ENCODE measurements around the gene RASGRP2. TPM values are rescaled to one million over a fixed set of nuclear protein-coding genes. Genes with fewer than 3 reads are reported as not detected.
"Not testable (repeated sequence)": the region's sequence is repeated elsewhere in the genome, so short reads cannot be mapped to it uniquely, and the experiment has no call there.

Gene RASGRP2
- total RNA-seq, 1 experiment from 2014 or later = not detected

DNA sequence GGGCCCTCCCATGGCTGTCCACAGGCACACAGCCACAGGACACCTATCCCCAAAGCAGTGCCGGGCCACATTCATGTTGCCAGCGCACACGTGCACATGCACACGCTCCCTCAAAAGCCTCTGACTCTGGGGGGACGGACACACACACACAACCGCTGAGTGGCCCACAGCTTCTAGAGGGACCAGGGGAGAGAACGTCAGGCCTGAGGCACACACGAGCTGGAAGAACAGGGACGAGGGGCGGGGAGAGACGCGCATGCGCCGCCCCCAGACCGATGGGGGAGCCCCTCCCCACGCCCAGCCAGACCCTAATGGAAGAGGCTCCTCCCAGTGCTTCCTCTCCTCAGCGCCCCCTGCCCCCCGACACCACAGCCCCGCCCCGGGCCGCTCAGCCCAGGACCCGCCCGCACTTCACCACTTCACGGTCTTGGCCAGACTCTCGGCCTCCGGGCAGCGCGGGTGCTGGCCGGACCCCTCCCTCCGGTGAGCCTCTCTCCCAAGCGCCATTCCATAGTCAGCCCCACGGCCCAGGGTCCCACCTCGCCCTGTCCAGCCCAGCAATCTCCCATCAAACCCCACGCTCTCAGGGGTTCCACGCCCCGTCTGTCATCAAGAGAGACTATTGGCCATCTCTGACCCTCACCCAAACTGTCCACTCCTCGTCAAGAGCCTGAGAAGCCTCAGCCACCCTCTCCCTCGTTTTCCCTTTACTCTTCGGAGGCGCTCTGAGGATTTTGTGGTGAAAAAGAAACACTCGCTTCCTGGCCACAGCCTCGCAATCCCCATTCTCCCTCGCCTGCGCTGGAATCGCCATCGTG is 32.6 kb downstream of the RASGRP2 start:
- no peaks in the 10 kb centered on the region for H3K4me1 Mint-ChIP-seq (ENCODE audit: insufficient read depth, unreplicated experiment)
- POLR2A ChIA-PET = interaction anchor here (0.6 to 0.9 kb wide), 2 partner anchors 67 to 235 kb away, joined by 3 read pairs; partner anchors contain the start of gene SF1
- CTCF ChIA-PET = no interaction called here
- intact Hi-C loops (cut with micrococcal nuclease) = no loop called here
- no peak overlapping the region for H3K27ac Mint-ChIP-seq (ENCODE audit: low read depth, unreplicated experiment)
- TF ChIP-seq, protein P1, sequence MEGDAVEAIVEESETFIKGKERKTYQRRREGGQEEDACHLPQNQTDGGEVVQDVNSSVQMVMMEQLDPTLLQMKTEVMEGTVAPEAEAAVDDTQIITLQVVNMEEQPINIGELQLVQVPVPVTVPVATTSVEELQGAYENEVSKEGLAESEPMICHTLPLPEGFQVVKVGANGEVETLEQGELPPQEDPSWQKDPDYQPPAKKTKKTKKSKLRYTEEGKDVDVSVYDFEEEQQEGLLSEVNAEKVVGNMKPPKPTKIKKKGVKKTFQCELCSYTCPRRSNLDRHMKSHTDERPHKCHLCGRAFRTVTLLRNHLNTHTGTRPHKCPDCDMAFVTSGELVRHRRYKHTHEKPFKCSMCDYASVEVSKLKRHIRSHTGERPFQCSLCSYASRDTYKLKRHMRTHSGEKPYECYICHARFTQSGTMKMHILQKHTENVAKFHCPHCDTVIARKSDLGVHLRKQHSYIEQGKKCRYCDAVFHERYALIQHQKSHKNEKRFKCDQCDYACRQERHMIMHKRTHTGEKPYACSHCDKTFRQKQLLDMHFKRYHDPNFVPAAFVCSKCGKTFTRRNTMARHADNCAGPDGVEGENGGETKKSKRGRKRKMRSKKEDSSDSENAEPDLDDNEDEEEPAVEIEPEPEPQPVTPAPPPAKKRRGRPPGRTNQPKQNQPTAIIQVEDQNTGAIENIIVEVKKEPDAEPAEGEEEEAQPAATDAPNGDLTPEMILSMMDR (IDR thresholded peaks at IDR 0.05; ENCODE audit: unreplicated experiment) = no peak
- BruUV-seq (replicated peaks) = no TSS peak
- H3K9me3 Mint-ChIP-seq (ENCODE audit: unreplicated experiment) = no peaks in the 10 kb centered on the region
- DNase-seq (ENCODE audit: unreplicated experiment) = no peak
- H3K27me3 Mint-ChIP-seq (ENCODE audit: insufficient read depth, unreplicated experiment) = peaks cover 48% of the 10 kb centered on the region
- H3K36me3 Mint-ChIP-seq (ENCODE audit: insufficient read depth, unreplicated experiment) = no peaks in the 10 kb centered on the region
- H3K4me3 Mint-ChIP-seq (ENCODE audit: unreplicated experiment) = no peak overlapping the region

DNA sequence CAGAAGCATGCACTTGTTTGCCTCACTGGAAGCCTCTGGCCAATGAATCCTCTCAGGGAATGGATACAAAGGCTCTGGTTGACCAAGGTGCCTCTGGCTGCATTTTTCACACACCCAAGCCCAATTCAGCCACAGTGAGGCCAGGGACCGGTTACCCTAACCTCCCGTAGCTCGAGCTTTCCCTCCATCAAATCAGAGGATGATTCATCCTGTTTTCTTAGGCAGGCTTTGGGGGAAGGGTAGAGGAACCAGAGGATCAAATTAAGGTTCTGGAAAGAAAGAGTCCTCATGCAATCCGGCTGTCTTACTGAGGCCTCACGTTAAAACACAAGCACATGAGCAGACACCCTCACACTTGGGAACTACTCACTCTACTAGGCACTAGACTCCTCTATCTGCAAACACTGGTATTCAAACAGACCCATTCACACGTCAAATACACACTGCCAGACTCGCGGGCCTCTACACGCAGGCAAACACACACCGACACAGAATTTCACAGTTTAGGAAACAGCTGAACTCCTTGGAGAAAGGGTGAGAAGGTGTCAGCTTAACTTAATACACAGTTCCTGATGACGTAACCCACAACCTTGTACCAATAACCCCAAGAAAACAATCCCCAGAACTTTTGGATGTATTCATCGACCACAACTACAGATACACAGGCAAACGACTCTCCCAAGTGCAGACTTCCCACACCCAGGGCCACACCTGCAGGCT is 33.4 kb downstream of the RASGRP2 start:
- H3K36me3 Mint-ChIP-seq (ENCODE audit: insufficient read depth, unreplicated experiment) = no peaks in the 10 kb centered on the region
- DNase-seq (ENCODE audit: unreplicated experiment) = peak; percentile 33
- TF ChIP-seq, protein P1 (IDR thresholded peaks at IDR 0.05; ENCODE audit: unreplicated experiment) = no peak
- ChIA-PET CTCF (interaction anchor here (0.6 to 1.0 kb wide), 3 partner anchors 16 to 71 kb away, joined by 3 to 6 read pairs (median 3); no protein-coding TSS in a partner anchor), POLR2A (interaction anchor here (0.6 to 0.9 kb wide), 2 partner anchors 68 to 234 kb away, joined by 3 read pairs; partner anchors contain the start of gene SF1)
- intact Hi-C loops (cut with micrococcal nuclease) = no loop called here
- no TSS peak for BruUV-seq (replicated peaks)
- peaks cover 48% of the 10 kb centered on the region for H3K27me3 Mint-ChIP-seq (ENCODE audit: insufficient read depth, unreplicated experiment)
- H3K27ac Mint-ChIP-seq (ENCODE audit: low read depth, unreplicated experiment) = no peak overlapping the region
- H3K9me3 Mint-ChIP-seq (ENCODE audit: unreplicated experiment) = no peaks in the 10 kb centered on the region
- H3K4me1 Mint-ChIP-seq (ENCODE audit: insufficient read depth, unreplicated experiment) = no peaks in the 10 kb centered on the region
- no peak overlapping the region for H3K4me3 Mint-ChIP-seq (ENCODE audit: unreplicated experiment)

DNA sequence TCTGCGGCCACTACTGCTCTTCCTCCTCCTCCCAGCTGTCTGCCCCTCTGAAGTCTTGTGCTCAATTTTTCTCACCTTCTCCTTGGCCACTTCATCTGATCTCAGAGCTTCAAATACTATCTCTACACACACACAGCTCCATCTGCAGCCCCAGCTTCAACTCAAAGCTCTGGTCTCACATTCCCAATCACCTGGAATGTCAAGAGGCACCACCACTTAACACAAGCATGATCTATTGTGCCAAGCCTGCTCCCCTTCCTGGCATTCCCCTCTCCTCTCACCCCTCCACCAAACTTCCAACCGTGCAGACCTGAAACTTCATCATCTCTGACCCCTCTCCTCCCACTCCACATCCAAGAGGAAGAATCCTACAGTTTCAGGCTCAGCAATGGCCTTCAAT is 38.4 kb downstream of the RASGRP2 start:
- Mint-ChIP-seq H3K27ac (ENCODE audit: low read depth, unreplicated experiment) (no peak overlapping the region), H3K4me1 (ENCODE audit: insufficient read depth, unreplicated experiment) (no peaks in the 10 kb centered on the region), H3K9me3 (ENCODE audit: unreplicated experiment) (no peaks in the 10 kb centered on the region), H3K27me3 (ENCODE audit: insufficient read depth, unreplicated experiment) (peaks cover 60% of the 10 kb centered on the region), H3K4me3 (ENCODE audit: unreplicated experiment) (no peak overlapping the region), H3K36me3 (ENCODE audit: insufficient read depth, unreplicated experiment) (no peaks in the 10 kb centered on the region)
- TF ChIP-seq, protein P1 (IDR thresholded peaks at IDR 0.05; ENCODE audit: unreplicated experiment) = no peak
- POLR2A ChIA-PET = no interaction called here
- BruUV-seq (replicated peaks) = no TSS peak
- DNase-seq (ENCODE audit: unreplicated experiment) = no peak
- intact Hi-C loops (cut with micrococcal nuclease) = no loop called here
- CTCF ChIA-PET = interaction anchor here (0.5 to 2.3 kb wide), 9 partner anchors 15 to 256 kb away, joined by 4 to 44 read pairs (median 5); no protein-coding TSS in a partner anchor

DNA sequence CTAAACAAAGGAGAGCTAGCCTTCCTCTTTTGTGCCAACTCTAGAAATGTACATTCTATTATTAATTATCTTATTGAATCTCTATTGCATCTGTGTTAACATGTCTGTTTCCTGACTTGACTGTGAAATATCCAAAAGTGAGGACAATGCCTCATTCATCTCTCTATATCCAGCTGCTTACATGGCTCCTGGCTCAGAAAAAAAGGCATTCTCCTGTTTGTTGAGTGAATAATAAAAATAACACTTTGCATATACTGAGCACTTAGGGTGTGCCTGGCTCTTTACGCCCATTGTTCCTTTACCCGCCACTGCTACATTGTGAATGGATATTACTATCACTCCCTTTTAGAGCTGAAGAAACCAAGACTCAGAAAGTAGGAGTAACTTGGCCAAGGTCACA is 40.9 kb downstream of the RASGRP2 start:
- intact Hi-C loops (cut with micrococcal nuclease) = no loop called here
- Mint-ChIP-seq H3K4me3 (ENCODE audit: unreplicated experiment) (no peak overlapping the region), H3K27ac (ENCODE audit: low read depth, unreplicated experiment) (no peak overlapping the region), H3K36me3 (ENCODE audit: insufficient read depth, unreplicated experiment) (no peaks in the 10 kb centered on the region), H3K27me3 (ENCODE audit: insufficient read depth, unreplicated experiment) (peaks cover 73% of the 10 kb centered on the region), H3K9me3 (ENCODE audit: unreplicated experiment) (no peaks in the 10 kb centered on the region), H3K4me1 (ENCODE audit: insufficient read depth, unreplicated experiment) (no peaks in the 10 kb centered on the region)
- CTCF ChIA-PET = interaction anchor here (0.6 to 1.3 kb wide), 3 partner anchors 14 to 214 kb away, joined by 3 to 5 read pairs (median 4); no protein-coding TSS in a partner anchor
- TF ChIP-seq, protein P1 (IDR thresholded peaks at IDR 0.05; ENCODE audit: unreplicated experiment) = no peak
- POLR2A ChIA-PET = interaction anchor here (0.6 kb wide), 1 partner anchor 12 kb away, joined by 4 read pairs; no protein-coding TSS in a partner anchor
- no TSS peak for BruUV-seq (replicated peaks)
- no peak for DNase-seq (ENCODE audit: unreplicated experiment)

DNA sequence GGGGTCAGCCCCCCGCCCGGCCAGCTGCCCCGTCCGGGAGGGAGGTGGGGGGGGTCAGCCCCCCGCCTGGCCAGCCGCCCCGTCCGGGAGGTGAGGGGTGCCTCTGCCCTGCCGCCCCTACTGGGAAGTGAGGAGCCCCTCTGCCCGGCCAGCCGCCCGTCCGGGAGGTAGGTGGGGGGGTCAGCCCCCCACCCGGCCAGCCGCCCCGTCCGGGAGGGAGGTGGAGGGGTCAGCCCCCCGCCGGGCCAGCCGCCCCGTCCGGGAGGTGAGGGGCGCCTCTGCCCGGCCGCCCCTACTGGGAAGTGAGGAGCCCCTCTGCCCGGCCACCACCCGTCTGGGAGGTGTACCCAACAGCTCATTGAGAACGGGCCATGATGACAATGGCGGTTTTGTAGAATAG is 42.0 kb downstream of the RASGRP2 start:
- intact Hi-C loops (cut with micrococcal nuclease); CTCF ChIA-PET: not testable (repeated sequence)
- H3K27me3 Mint-ChIP-seq (ENCODE audit: insufficient read depth, unreplicated experiment) = peaks cover 84% of the 10 kb centered on the region

More for the DNA sequence above, 42.0 kb downstream of the RASGRP2 start:
- H3K4me3 Mint-ChIP-seq (ENCODE audit: unreplicated experiment); H3K27ac Mint-ChIP-seq (ENCODE audit: low read depth, unreplicated experiment); BruUV-seq (replicated peaks); H3K4me1 Mint-ChIP-seq (ENCODE audit: insufficient read depth, unreplicated experiment); H3K9me3 Mint-ChIP-seq (ENCODE audit: unreplicated experiment); POLR2A ChIA-PET; DNase-seq (ENCODE audit: unreplicated experiment); H3K36me3 Mint-ChIP-seq (ENCODE audit: insufficient read depth, unreplicated experiment): not testable (repeated sequence)

Measured in MCF 10A (cell line).